HG03565 (cell line): ENCODE results near the gene BMAL2.

Experiments
- ATAC-seq: cut with Tn5 transposase; IDR thresholded peaks from one replicate; pipeline ENCODE4 v1.9.1; 2021; ENCODE audit warnings: mild to moderate bottlenecking, moderate library complexity; ENCODE audit not compliant: unreplicated experiment

Gene BMAL2

GRCh38 chr12:27332714-27333402, at the start of gene BMAL2:
BMAL2 (plus strand) TSS chr12:27332836; CDS start chr12:27333073, 237 bp downstream.
- peak; percentile 32 for ATAC-seq

GRCh38 chr12:27284021-27284420, 48.6 kb upstream of the BMAL2 start:
- no peak for ATAC-seq

GRCh38 chr12:27284751-27285150, 47.9 kb upstream of the BMAL2 start:
- peak; percentile 68 for ATAC-seq

GRCh38 chr12:27285403-27285802, 47.2 kb upstream of the BMAL2 start:
- no peak for ATAC-seq

GRCh38 chr12:27289414-27289813, 43.2 kb upstream of the BMAL2 start:
- ATAC-seq, result no peak

GRCh38 chr12:27290501-27291168, 42.0 kb upstream of the BMAL2 start:
- no peak for ATAC-seq

GRCh38 chr12:27291862-27292261, 40.8 kb upstream of the BMAL2 start:
- no peak for ATAC-seq

- ATAC-seq, result no peak
These were observed 39.9 kb upstream of the BMAL2 start for GRCh38 chr12:27292718-27293117.

- ATAC-seq, result no peak
These were observed 39.2 kb upstream of the BMAL2 start for GRCh38 chr12:27293463-27293862.

- ATAC-seq, result no peak
These were observed 36.0 kb upstream of the BMAL2 start for GRCh38 chr12:27296674-27297073.

GRCh38 chr12:27297566-27297965, 35.1 kb upstream of the BMAL2 start:
- no peak for ATAC-seq

- ATAC-seq, result no peak
These were observed 33.5 kb upstream of the BMAL2 start for GRCh38 chr12:27299102-27299501.

GRCh38 chr12:27300226-27300625, 32.4 kb upstream of the BMAL2 start:
- no peak for ATAC-seq

- no peak for ATAC-seq
These were observed 29.2 kb upstream of the BMAL2 start for GRCh38 chr12:27303139-27304111.

- no peak for ATAC-seq
These were observed 27.8 kb upstream of the BMAL2 start for GRCh38 chr12:27304856-27305255.

- ATAC-seq, result no peak
These were observed 26.8 kb upstream of the BMAL2 start for GRCh38 chr12:27305673-27306456.

GRCh38 chr12:27309293-27309994, 23.2 kb upstream of the BMAL2 start:
- no peak for ATAC-seq

GRCh38 chr12:27309995-27310315, 22.7 kb upstream of the BMAL2 start:
- ATAC-seq, result no peak

GRCh38 chr12:27316947-27317346, 15.7 kb upstream of the BMAL2 start:
- ATAC-seq, result no peak

GRCh38 chr12:27319409-27319808, 13.2 kb upstream of the BMAL2 start:
- ATAC-seq, result no peak
